Stimulated activated CD4-positive, alpha-beta T cell treated with anti-CD3 and anti-CD28 coated beads, Interleukin-12 subunit alpha, Interleukin-12 subunit beta, amount 100 ng/mL, for 4 hours (primary cell): ENCODE data around the gene RIC3.

ENCODE experiments used
- DNase-seq: peaks from one replicate; pipeline ENCODE4 v3.0.0-alpha.2; 2020

Gene RIC3

GRCh38 chr11:8168485-8169257, at the start of gene RIC3:
Gene RIC3 (minus strand): TSS chr11:8169025. CDS start chr11:8168989, 36 bp downstream.
- peak; percentile 62 for DNase-seq

DNA sequence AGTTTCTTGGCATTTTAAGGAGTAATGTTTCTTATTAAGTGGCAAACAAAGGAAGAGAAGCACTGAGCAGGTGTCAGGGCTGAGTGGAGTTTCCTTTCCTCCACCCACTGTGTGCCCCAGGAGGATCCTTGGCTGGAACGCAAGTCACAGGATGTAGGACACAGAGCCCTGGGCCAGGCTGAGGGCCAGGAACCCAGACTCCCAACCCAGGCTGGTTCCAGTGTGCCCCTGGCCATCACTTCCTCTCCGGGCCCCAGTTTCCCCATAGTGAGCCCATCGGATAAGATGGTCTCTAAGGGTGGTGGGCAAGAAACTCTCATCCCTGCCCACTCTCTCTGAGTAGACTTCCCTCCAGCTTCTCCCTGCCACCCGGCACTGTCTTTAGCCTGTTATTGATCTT, 49.6 kb upstream of the RIC3 start:
- no peak for DNase-seq

DNA sequence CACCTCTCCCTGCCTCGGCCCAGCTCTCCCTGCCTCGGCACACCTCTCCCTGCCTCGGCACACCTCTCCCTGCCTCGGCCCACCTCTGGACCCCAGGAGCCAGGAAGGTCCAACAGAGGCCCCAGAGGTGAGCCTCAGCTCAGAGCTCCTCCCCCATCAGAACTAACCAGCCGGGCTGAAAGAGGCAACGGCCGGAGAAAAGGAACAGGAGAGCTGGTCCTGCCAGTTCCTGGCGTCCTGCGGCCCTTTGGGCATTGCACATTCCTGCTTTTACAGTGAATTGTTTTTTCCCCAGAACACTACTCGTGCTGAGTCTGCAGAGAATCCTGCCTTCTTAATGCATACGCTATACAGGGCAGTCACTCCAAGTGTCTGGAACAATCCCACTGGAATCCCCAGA, 49.1 kb upstream of the RIC3 start:
- no peak for DNase-seq

GRCh38 chr11:8217136-8217535, 48.3 kb upstream of the RIC3 start:
- DNase-seq = no peak

DNA sequence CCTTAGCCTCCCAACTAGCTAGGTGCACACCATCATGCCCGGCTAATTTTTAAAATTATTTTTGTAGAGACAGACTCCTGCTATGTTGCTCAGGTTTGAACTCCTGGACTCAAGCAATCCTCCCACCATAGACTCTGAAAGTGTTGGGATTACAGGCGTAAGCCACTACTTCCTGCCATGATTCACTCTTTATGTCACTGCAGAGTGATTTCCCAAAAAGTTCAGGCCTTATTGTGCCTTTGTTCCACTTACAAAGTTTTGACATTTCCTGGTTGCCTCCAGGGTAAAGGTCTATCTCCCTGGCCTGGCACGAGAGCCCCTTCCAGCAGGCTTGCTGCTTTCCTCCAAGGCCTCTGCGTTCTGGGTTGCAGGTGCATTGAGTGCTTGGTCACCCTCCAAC, 44.6 kb upstream of the RIC3 start:
- DNase-seq = no peak

DNA sequence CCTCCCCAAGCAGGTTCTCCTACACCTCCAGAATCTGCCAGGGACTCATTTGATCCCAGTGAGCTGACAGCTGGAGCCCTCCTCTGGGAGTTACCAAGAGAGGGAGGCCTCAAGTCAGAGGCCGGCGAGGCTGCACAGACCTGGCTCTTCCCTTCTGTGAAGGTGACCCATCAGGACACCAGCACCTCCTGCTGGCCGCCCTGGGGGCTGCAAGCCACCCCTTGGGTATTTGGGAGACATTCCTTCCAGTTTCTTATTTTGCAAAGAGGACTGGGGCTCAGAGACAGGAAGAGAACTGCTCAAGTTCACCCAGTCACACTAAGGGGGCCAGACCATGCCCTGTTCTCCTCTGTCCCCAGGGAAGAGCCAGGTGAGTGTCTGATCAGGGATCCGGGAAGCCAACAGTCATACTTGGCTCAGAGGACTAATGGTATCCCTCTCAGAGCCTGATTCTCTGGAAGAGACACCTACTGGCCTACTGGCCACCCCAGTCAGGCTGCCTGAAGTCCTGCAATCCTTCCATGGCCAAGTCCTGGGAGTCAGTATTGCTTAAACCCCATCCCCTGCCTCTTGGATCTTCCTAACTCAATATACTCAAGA, 40.5 kb upstream of the RIC3 start:
- DNase-seq = peak; percentile 13

GRCh38 chr11:8207080-8208000, 38.5 kb upstream of the RIC3 start:
- DNase-seq = no peak

GRCh38 chr11:8206251-8207079, 37.6 kb upstream of the RIC3 start:
- DNase-seq = no peak

DNA sequence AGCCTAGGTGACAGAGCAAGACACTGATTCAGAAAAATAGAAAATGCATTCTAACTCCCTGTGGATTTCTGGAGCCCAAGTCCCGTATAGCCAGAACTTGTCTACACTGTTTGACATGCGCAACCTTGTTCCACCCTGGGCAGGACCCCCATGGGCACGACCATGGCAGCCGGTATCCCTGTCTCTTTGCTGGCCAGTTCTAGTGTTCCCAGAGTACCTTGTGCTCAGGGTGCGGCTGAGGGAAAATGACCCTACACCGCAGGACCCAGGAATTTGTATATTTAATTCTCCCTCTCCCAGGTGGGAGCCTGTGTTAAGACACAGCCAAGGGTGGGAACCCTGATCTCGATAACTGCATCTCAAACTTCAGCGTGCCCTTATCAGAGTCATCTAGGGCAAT, 36.7 kb upstream of the RIC3 start:
- DNase-seq = no peak

GRCh38 chr11:8204596-8204995, 35.8 kb upstream of the RIC3 start:
- DNase-seq = no peak

DNA sequence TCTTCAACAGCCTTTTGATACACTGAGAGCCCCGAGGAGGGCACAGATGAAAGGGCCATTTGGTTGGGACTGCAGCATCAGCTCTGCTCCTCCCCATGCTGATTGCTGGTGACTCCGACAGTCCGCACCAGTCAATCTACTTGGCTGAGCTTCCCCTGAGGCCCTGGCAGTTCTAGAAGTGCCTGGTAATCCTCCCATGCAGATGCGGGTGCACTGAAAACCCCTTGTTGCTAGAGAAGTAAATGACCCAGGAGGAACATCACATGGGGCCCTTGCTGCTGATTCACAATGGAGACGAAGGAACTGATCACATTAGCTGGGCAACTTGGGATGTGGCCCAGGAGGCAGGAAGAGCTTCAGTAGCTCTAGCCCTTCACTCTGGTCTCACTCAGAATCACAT, 35.2 kb upstream of the RIC3 start:
- no peak for DNase-seq

DNA sequence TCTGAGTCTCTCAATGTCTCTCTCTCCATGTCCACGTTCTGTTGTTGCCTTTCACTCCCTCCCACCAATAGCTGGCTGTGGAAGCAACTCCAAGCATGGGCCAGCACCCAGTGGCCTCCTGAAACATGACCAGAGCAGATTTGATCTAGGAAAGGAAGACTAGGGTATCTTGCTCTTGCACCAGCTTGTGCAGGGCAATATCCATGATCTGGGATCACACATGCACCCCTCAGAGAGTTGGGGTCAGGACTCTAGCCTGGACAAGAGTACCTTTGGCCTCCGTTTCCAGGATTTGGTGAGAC, 34.5 kb upstream of the RIC3 start:
- DNase-seq = no peak

- no peak for DNase-seq
These were observed 33.9 kb upstream of the RIC3 start for GRCh38 chr11:8202516-8203413.

DNA sequence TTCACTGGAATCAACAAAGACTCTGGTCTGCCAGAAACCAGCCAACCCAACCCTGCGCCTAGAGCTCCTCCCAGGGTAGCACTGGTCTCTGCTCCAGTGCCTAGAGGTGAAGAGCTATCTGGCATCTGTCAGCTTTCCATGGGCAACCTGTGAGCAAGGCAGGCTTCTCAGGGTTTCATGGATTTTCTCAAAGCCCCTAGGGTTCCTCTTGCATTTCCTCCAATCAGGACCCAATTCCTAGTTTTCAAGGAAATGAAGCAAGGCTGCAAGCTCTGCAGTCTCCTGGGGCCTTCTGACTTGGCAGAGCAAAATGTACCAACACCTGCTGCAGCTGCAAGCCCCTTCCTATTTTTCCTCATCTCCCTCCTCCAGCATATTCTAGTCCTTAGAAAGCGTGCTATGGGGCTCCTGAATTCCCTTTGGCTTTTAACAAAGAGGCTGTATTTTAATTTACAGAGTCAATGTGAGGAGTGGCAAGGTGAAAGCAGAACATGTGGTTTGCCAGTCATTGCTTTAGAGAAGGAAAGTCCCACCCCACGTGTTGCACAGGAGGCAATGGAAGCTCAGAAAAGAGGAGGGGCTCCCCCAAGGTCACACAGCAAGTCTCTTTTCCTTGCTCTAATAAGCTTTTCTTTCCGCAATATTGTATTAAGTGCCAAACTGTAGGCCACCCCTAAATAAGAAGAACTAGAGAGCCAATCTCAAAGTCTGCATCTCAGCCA, 33.0 kb upstream of the RIC3 start:
- no peak for DNase-seq

DNA sequence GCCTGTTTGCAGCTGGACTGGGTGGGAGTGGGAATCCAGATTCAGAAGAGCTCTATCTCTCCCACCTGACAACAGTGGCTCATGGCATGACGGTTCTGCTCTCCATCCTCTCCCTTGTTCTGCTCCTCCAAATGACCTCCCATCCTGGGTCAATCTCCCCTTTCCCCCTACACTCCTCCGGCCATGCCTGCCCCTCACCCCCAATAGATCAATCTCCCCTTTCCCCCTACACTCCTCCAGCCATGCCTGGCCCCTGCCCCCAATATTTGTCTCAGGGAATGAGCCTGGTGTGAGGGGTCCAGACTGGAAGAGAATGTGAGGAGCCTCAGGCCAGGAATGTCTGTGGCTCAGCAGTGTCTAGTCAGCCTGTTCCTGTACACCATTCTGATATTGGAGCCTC, 30.9 kb upstream of the RIC3 start:
- no peak for DNase-seq

- DNase-seq = no peak
These were observed 27.9 kb upstream of the RIC3 start for GRCh38 chr11:8196749-8197148.

GRCh38 chr11:8194956-8195355, 26.1 kb upstream of the RIC3 start:
- DNase-seq = no peak

- DNase-seq = no peak
These were observed 24.0 kb upstream of the RIC3 start for GRCh38 chr11:8192896-8193209.

- DNase-seq = peak; percentile 46
These were observed 23.4 kb upstream of the RIC3 start for GRCh38 chr11:8192016-8192895.

DNA sequence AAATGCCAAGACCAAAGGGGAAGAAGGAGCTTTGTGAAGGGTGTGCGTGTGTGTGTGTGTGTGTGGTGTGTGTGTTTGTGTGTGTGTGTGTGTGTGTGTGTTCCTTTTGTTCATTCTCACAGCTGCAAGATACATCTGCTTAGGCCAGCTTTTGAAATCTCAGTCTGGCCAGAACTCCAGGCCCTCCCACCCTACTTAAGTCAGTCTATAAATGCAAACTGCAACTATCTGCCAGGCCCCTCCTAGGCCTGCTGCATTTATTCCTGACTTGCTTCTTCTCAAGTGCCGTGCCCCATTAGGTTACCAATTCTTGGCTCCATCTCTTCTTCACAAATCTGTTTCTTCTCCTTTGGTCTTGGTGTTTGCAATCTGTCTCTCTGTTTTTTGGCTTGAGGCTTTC, 21.6 kb upstream of the RIC3 start:
- no peak for DNase-seq
